Bronchial epithelial cell (primary cell): ENCODE results near the gene INHBB. TPM values are rescaled to one million over a fixed set of nuclear protein-coding genes. Genes with fewer than 3 reads are reported as not detected.

ENCODE experiments used
- DNase-seq: peaks from one replicate; pipeline ENCODE4 v3.0.0-alpha.2; 2010; ENCODE audit warnings: low read depth
- FAIRE-seq: peaks from 2 replicates; lab custom pipeline; 2011; peaks lifted over from hg19 to GRCh38; lab: Jason Lieb, UNC
- H3K27me3 ChIP-seq: 2 replicates; pipeline ENCODE4 v1.5.1; 2011; ENCODE audit warnings: low read length; ENCODE audit not compliant: control insufficient read depth, insufficient read depth
- H3K36me3 ChIP-seq: 2 replicates; pipeline ENCODE4 v1.5.1; 2011; ENCODE audit warnings: low read length; ENCODE audit not compliant: control insufficient read depth, insufficient read depth
- H3K4me3 ChIP-seq: 2 replicates; pipeline ENCODE4 v1.5.1; 2011; ENCODE audit warnings: mild to moderate bottlenecking, low read depth, low read length, control low read depth
- total RNA-seq: library from RNA; depleted of rRNA; stranded (reverse); fragments of >200 nt; gene quantifications from 2 replicates; pipeline ENCODE4 v1.2.1, GENCODE V29; 2014
- TF ChIP-seq, protein P1 (sequence below): IDR thresholded peaks from 2 replicates; pipeline ENCODE4 v1.5.1; 2011; ENCODE audit warnings: mild to moderate bottlenecking, moderate library complexity, low read length, control low read depth, inconsistent platforms; ENCODE audit not compliant: insufficient read depth, severe bottlenecking

The INHBB gene
- total RNA-seq, 1 donor from 2014 or later: 0.53 TPM

DNA sequence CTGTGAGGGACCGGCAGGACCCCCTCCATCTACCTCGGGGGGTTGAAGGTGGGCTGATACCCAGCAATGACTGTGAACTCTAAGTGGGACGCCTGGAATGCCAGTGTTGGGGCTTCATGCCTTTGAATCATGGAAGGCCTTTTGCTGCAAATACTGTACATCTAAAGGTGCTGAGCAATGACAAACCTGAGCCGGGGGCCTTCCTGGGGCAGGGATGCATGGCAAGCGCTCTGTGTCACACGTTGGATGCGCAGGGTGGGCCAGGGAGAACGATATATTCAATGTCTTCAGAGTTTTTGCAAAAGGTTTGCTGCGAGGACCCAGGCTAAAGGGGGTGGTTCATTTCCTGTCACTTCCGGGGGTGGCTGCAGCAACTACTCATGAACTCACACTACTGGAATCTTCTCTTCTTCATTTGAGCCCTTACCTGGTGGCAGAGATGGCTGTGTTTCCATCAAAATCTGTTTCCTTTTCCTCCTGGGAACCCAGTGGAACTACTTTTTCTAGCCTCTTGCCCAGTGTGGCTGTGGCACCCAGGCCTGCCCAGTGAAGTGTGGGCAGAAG lies 24.1 kb upstream of the INHBB start:
- TF ChIP-seq, protein P1, sequence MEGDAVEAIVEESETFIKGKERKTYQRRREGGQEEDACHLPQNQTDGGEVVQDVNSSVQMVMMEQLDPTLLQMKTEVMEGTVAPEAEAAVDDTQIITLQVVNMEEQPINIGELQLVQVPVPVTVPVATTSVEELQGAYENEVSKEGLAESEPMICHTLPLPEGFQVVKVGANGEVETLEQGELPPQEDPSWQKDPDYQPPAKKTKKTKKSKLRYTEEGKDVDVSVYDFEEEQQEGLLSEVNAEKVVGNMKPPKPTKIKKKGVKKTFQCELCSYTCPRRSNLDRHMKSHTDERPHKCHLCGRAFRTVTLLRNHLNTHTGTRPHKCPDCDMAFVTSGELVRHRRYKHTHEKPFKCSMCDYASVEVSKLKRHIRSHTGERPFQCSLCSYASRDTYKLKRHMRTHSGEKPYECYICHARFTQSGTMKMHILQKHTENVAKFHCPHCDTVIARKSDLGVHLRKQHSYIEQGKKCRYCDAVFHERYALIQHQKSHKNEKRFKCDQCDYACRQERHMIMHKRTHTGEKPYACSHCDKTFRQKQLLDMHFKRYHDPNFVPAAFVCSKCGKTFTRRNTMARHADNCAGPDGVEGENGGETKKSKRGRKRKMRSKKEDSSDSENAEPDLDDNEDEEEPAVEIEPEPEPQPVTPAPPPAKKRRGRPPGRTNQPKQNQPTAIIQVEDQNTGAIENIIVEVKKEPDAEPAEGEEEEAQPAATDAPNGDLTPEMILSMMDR: no peak
- DNase-seq (no peak), FAIRE-seq (peak; percentile 80)
- Histone ChIP-seq H3K27me3 (no peaks in the 10 kb centered on the region), H3K4me3 (no peak overlapping the region), H3K36me3 (no peaks in the 10 kb centered on the region)

DNA sequence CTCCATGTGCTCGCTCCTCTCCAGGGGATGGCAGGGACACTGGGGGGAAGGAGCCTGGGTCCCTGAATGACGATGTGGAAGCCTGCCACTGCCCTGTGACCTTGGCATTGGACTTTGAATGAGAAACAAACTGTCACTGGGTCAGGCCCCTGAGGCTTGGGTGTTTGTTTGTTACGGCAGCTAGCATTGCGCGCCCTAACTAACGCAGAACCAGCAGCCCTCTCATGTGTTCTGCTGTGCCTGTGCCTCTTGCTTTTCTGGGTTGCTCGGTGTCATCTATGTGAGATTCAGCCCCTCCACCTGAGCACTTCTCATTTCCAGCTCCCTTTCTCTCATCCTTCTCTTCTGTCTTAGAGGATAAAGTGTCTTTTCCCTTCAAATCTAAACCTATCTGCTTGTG lies 23.6 kb upstream of the INHBB start:
- Histone ChIP-seq H3K27me3 (no peaks in the 10 kb centered on the region), H3K36me3 (no peaks in the 10 kb centered on the region), H3K4me3 (no peak overlapping the region)
- TF ChIP-seq, protein P1: no peak
- FAIRE-seq (no peak), DNase-seq (no peak)

DNA sequence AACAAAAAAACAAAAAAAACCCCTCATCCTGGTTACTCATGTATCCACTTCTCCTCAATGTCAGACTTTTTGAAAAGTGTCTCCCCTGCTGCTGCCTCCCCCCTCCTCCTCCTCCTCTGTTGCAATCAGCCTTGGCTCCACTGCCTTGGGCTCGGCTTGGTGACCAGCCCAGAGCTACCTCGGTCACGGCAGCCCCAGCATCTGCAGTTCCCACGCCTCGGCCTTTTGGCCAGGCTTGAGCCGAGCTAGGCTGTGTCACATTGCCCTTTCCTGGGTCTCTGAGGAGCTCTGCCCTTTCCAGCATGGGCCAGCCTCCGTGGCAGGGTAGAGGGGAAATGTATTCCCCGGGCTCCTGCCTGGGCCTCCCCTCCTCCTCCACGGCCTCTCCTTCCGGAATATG lies 22.7 kb upstream of the INHBB start:
- Histone ChIP-seq H3K36me3 (no peaks in the 10 kb centered on the region), H3K27me3 (no peaks in the 10 kb centered on the region), H3K4me3 (no peak overlapping the region)
- DNase-seq: no peak
- TF ChIP-seq, protein P1: no peak
- no peak for FAIRE-seq

DNA sequence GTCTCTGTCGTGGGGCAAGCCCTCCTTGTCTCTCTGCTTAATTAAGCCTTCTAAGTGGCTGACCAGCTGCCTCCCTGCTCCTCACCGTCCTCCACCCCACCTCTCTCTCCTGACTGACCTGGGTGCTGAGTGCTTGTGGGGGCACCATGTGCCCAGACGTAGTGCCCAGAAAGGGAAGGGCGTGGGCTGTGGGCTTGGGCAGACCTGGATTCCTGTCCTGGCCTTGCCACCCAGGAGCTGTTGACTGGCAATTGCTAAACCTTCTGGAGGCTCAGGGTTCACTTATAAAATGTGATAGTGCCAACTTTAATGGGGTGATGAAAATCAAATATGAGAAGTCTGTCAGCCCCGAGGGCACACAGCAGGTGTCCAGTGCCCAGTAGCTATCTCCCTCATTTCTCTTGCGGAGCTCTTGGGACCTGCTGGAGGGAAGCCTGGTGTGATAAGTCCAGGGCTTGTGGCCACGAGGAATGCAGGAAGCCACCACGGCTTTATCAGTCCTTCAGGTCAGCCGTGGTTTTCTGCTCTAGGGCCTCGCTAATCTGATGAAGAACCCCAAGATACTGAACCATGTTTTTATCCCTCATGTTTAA lies 22.0 kb upstream of the INHBB start:
- no peak for FAIRE-seq
- TF ChIP-seq, protein P1: no peak
- no peak overlapping the region for H3K4me3 ChIP-seq
- DNase-seq: no peak
- H3K27me3 ChIP-seq: no peaks in the 10 kb centered on the region
- no peaks in the 10 kb centered on the region for H3K36me3 ChIP-seq

DNA sequence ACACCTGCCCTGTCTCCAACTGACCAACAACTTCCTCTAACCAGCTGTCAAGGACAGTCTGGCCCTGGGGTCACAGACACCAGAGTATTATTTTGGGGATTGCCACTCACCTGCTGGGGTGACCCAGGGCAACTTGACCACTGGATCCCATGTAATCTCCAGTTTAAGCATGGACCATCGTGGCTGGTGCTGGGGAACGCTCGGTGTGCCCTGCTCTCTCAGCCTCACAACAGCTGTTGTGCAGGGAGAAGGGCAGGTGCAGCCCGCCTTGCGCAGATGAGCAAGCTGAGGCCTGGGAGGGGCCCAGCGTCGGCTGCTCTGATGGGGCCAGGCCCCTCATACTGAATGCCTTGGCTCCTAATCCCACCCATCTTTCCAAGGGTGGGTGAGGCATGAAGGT lies 21.0 kb upstream of the INHBB start:
- DNase-seq (no peak), FAIRE-seq (no peak)

More for the DNA sequence above, 21.0 kb upstream of the INHBB start:
- H3K27me3 ChIP-seq: no peaks in the 10 kb centered on the region
- no peak overlapping the region for H3K4me3 ChIP-seq
- H3K36me3 ChIP-seq: no peaks in the 10 kb centered on the region
- TF ChIP-seq, protein P1: no peak
